GM12865 (cell line): Measurements from ENCODE around the gene PEPD.

Source experiments
- DNase-seq: peaks from one replicate; pipeline ENCODE4 v3.0.0; 2010; ENCODE audit warnings: low read depth
- H3K4me3 ChIP-seq: 2 replicates; pipeline ENCODE4 v1.5.1; 2011; ENCODE audit warnings: mild to moderate bottlenecking, low read depth, low read length, control low read depth
- CTCF ChIP-seq: IDR thresholded peaks from 2 replicates; pipeline ENCODE4 v1.5.1; 2011; ENCODE audit warnings: low read length, control low read depth, low read depth, inconsistent platforms; ENCODE audit not compliant: insufficient read depth; ENCODE audit errors: missing control alignments

PEPD gene

DNA sequence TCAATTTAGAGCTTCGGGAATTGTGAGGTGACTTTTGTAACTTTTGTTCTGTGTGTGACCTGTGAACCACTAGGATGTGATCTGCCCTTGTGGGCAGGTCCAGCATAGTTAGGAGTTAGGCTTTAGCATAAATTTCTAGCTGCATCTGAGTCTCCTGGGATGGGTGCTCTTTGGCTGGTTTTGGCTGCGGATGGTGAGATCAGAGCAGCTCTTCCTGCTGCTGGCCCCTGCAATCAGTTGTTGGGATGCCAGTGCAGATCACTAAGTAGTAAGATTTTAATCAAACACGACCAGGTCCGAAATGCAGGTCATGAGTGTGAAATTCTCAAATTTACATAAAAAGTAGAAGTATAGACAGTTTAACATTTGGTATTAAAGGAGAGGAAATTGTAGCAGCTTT is 139.6 kb downstream of the PEPD start:
- no peak overlapping the region for H3K4me3 ChIP-seq
- no peak for TF ChIP-seq CTCF
- DNase-seq = no peak

- no peak overlapping the region for H3K4me3 ChIP-seq
- TF ChIP-seq CTCF = no peak
- no peak for DNase-seq
Observed at GRCh38 chr19:33381101-33381500, 140.5 kb downstream of the PEPD start.

DNA sequence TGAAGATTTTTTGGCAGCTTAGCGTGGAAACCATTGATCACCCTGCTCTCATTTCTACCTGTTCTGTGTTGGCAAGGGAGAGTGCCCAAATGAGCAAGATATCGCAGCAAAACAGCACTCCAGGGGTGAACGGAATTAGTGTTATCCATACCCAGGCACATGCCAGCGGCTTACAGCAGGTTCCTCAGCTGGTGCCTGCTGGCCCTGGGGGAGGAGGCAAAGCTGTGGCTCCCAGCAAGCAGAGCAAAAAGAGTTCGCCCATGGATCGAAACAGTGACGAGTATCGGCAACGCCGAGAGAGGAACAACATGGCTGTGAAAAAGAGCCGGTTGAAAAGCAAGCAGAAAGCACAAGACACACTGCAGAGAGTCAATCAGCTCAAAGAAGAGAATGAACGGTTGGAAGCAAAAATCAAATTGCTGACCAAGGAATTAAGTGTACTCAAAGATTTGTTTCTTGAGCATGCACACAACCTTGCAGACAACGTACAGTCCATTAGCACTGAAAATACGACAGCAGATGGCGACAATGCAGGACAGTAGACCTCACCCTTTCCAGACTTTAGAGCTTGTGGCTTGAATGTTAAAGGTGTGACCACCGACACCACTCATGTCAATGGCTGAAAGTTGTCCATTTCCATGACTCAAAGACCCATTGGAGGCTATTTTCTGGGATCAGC is 142.3 kb downstream of the PEPD start:
- no peak for DNase-seq
- no peak overlapping the region for H3K4me3 ChIP-seq
- no peak for TF ChIP-seq CTCF

DNA sequence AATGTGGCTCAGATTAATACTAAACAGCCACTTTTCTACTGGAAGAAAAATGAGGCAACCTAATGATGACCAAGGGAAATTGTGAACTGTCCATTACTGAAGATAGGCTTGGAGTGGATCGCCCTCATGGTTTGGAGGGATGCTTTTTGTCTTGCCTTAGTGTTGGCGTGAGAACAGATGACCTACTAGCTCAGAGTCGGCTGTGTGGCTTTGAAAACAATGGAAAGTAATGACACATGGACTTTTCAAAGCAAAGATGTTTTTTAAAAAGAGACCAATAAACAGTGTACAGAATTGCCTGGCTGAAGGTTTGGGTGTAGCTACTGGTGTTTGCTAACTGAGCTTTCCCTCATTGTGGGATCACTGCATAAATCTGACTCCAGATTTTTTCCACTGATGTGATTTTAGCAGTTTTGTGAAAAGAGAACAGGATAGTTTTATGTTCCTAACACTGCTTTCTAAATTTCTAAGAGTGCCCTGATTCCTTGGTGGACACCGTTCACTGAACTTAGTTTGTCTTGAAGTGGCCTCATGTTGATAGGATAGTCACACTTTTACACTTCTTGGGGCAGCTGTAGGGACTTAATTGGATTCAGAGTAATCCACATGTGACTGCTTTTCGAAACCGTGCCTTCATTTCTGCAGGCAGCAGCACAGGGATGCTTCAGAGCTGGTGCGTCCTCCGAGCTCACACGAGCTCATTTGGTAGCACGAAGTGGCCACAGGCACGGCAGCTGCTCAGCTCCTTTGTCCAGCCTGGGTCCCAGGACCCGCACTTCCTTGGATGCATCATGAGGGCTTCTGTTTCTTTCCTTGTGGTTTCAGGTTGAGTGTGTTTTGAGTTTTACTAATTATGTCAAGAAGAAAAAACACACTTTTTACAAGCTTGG is 143.8 kb downstream of the PEPD start:
- TF ChIP-seq CTCF = no peak

DNA sequence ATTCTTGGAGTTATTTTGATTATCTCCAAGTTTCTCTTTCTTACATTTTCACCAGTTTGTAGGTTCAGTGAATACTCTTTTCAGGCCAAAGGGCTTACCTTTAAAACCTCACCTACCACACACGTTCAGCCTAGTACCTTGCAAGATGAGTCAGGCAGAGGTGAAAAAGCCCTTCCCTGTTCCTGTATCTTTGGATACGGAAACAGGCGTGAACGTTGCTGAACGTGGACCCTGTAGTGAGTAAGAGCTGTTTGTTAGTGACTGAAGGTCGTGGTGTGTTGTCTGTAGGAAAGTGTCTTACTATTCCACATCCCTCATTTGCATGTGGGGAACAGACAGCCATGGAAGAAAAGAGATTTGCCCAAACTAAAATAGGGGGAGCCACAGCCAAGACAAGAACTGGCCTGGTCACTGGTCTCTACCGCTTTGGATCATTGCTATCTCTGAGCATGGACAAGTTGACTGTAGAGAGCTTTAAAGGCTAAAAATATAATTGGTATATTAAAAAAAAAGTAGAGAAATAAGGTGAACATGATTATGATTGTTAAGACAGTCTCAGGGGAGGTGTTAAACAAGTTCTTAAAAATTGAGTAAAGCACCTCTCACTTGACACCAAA is 144.5 kb downstream of the PEPD start:
- DNase-seq = no peak

More for the DNA sequence above, 143.8 kb downstream of the PEPD start:
- no peak for DNase-seq
- no peak overlapping the region for H3K4me3 ChIP-seq

DNA sequence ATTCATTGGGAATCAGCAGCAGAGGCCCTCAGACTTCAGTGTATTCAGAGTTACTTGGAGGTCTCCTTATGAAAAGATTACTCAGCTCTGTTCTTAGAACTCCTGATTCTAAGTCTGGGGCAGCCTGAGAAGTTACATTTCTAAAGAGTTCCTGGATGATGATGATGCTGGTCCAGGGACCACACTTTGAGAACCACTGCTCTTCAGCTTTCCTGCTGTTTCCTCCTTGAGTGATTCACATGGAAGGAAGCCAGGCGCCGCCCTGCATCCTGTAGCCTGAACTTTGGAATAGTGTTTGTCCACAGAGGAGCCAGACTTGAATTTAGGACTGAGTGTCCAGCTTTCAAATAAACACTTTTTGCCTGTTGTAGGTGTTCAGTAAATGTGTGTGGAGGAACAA is 145.2 kb downstream of the PEPD start:
- no peak for TF ChIP-seq CTCF
- no peak for DNase-seq
- H3K4me3 ChIP-seq = no peak overlapping the region

More for the DNA sequence above, 144.5 kb downstream of the PEPD start:
- H3K4me3 ChIP-seq = no peak overlapping the region
- TF ChIP-seq CTCF = no peak

- no peak for TF ChIP-seq CTCF
- no peak for DNase-seq
- H3K4me3 ChIP-seq = no peak overlapping the region
Observed at GRCh38 chr19:33375837-33376159, 145.8 kb downstream of the PEPD start.
